Peyer's patch (tissue), 4 donors: Measurements from ENCODE around the gene MAP3K5.
A peak's percentile ranks its signal among the peaks of the same experiment; 100 is the strongest.

ENCODE experiments used
- CTCF ChIP-seq, 6 experiments: fragments of 450-650 bp in 4 of 6; fragments of 200-600 bp in 2 of 6; sonication (generic) in 1 of 6; IDR thresholded peaks; one replicate each; pipeline ENCODE4 v1.5.1; 2017 to 2019; ENCODE audit warnings: antibody characterized with exemption in 6 of 6, mild to moderate bottlenecking in 3 of 6, moderate library complexity in 1 of 6
- POLR2A ChIP-seq, 2 donors: fragments of 450-650 bp; IDR thresholded peaks; one replicate each; pipeline ENCODE4 v1.5.1; 2017; ENCODE audit warnings: antibody characterized with exemption in 2 of 2, mild to moderate bottlenecking in 2 of 2, moderate library complexity in 2 of 2

DNA sequence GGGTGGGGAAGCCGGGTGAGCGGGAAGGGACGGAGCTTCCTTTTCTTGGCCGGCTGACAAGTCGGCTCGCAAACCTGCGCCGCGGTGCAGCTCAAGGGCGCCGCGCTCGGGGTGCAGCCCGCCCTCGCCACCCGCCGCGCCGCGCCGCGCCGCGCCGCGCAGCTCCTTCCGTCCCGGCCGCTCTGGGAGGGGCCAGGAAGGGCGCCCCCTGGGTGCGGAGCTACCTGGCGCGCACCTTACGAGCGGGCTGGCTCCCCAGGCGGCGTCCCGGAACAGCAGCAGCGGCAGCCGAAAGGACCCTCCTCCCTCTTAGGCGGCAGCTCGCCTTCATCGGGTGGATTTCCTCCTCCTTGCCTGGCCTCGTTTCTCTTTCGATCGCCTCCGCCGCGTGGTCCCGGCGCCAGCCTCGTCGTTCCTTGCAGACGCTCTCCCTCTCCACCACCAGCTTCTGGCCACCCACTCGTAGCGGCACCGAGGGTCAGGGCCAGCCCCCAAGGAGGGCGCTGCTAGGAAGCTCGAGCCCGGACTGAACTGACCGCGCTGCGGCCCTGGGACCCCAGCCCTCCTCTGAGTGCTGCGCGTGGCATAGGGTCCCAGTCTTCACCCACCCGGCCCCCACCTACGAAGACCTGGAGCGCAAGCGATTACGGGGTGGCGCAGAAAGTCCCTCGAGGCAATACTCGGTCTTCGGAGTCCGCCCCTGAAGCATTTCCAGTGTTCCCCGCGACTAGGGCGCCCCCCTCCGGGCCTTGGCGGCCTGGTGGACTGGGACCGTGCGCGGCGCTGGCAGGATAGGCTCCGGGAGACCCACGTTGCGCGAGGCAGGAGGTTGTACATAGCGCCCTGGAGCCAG lies at the start of gene MAP3K5:
- TF ChIP-seq CTCF (IDR thresholded peaks at IDR 0.05) (peak; percentile 65 to 98 (median 90)), POLR2A (IDR thresholded peaks at IDR 0.05) (peak in 1 of 2 donors; percentile 15)
